HG03378 (cell line): Measurements from ENCODE around the gene SPP1.
"Not testable (repeated sequence)": the region's sequence is repeated elsewhere in the genome, so short reads cannot be mapped to it uniquely, and the experiment has no call there.

ENCODE experiments used
- ATAC-seq: cut with Tn5 transposase; IDR thresholded peaks from one replicate; pipeline ENCODE4 v1.9.1; 2021; ENCODE audit warnings: mild to moderate bottlenecking, moderate library complexity; ENCODE audit not compliant: unreplicated experiment

Gene SPP1

GRCh38 chr4:88017516-88018297 lies 42.2 kb downstream of the SPP1 start:
- no peak for ATAC-seq

- ATAC-seq: no peak
Observed at GRCh38 chr4:88018466-88018865, 43.0 kb downstream of the SPP1 start.

- no peak for ATAC-seq
Observed at GRCh38 chr4:88021824-88022223, 46.3 kb downstream of the SPP1 start.

GRCh38 chr4:88022289-88022688 lies 46.8 kb downstream of the SPP1 start:
- ATAC-seq: no peak

- ATAC-seq: not testable (repeated sequence)
Observed at GRCh38 chr4:88025868-88026661, 50.6 kb downstream of the SPP1 start.

GRCh38 chr4:88027611-88028608 lies 52.4 kb downstream of the SPP1 start:
- ATAC-seq: no peak

GRCh38 chr4:88028946-88029345 lies 53.4 kb downstream of the SPP1 start:
- ATAC-seq: no peak

GRCh38 chr4:88029556-88029955 lies 54.0 kb downstream of the SPP1 start:
- ATAC-seq: no peak

- no peak for ATAC-seq
Observed at GRCh38 chr4:88030565-88031310, 55.2 kb downstream of the SPP1 start.
